Stimulated activated naive CD8-positive, alpha-beta T cell treated with anti-CD3 and anti-CD28 coated beads, Interleukin-15, Interleukin-2, amounts not matched to agents 100 ng/mL and 50 ng/mL, for 24 hours (primary cell): ENCODE data around the gene TSHZ1.

Experiments
- H3K27ac Mint-ChIP-seq: one replicate; pipeline ENCODE4 v1.8.0; 2021; ENCODE audit warnings: mild to moderate bottlenecking, mixed read lengths
- H3K27me3 Mint-ChIP-seq: one replicate; pipeline ENCODE4 v1.8.0; 2021; ENCODE audit warnings: mixed read lengths
- H3K36me3 Mint-ChIP-seq: one replicate; pipeline ENCODE4 v1.8.0; 2021; ENCODE audit warnings: low read depth, mixed read lengths
- H3K4me1 Mint-ChIP-seq: one replicate; pipeline ENCODE4 v1.8.0; 2021; ENCODE audit warnings: low read depth, mixed read lengths
- H3K4me3 Mint-ChIP-seq: one replicate; pipeline ENCODE4 v1.8.0; 2021; ENCODE audit warnings: mild to moderate bottlenecking, mixed read lengths
- H3K9me3 Mint-ChIP-seq: one replicate; pipeline ENCODE4 v1.8.0; 2021; ENCODE audit warnings: mixed read lengths

Gene TSHZ1

GRCh38 chr18:75210274-75211001 lies at the start of gene TSHZ1:
Gene TSHZ1, plus strand, starts transcription at chr18:75210797. Its CDS starts 1,080 bp downstream, at chr18:75211877.
- Mint-ChIP-seq H3K36me3 (peaks cover 4% of the 10 kb centered on the region), H3K27ac (peak within 1 kb of the TSS; percentile 95), H3K4me1 (peaks cover 67% of the 10 kb centered on the region), H3K4me3 (peak within 1 kb of the TSS; percentile 92), H3K9me3 (no peaks in the 10 kb centered on the region), H3K27me3 (peaks cover 2% of the 10 kb centered on the region)

- H3K9me3 Mint-ChIP-seq, result no peaks in the 10 kb centered on the region
- H3K36me3 Mint-ChIP-seq, result no peaks in the 10 kb centered on the region
- no peaks in the 10 kb centered on the region for H3K27me3 Mint-ChIP-seq
- peaks cover 10% of the 10 kb centered on the region for H3K4me1 Mint-ChIP-seq
- no peak overlapping the region for H3K27ac Mint-ChIP-seq
- H3K4me3 Mint-ChIP-seq, result peak overlapping the region; percentile 83
Observed at GRCh38 chr18:75161256-75162028, 49.2 kb upstream of the TSHZ1 start.

- Mint-ChIP-seq H3K4me1 (peaks cover 10% of the 10 kb centered on the region), H3K4me3 (no peak overlapping the region), H3K27ac (no peak overlapping the region), H3K27me3 (no peaks in the 10 kb centered on the region), H3K36me3 (no peaks in the 10 kb centered on the region), H3K9me3 (no peaks in the 10 kb centered on the region)
Observed at GRCh38 chr18:75162467-75162866, 48.1 kb upstream of the TSHZ1 start.

- peaks cover 10% of the 10 kb centered on the region for H3K4me1 Mint-ChIP-seq
- H3K27ac Mint-ChIP-seq, result no peak overlapping the region
- no peak overlapping the region for H3K4me3 Mint-ChIP-seq
- H3K9me3 Mint-ChIP-seq, result no peaks in the 10 kb centered on the region
- H3K27me3 Mint-ChIP-seq, result no peaks in the 10 kb centered on the region
- no peaks in the 10 kb centered on the region for H3K36me3 Mint-ChIP-seq
Observed at GRCh38 chr18:75162978-75163377, 47.6 kb upstream of the TSHZ1 start.

GRCh38 chr18:75163736-75164135 lies 46.9 kb upstream of the TSHZ1 start:
- Mint-ChIP-seq H3K4me1 (peaks cover 10% of the 10 kb centered on the region), H3K9me3 (no peaks in the 10 kb centered on the region), H3K36me3 (no peaks in the 10 kb centered on the region), H3K27me3 (no peaks in the 10 kb centered on the region), H3K27ac (no peak overlapping the region), H3K4me3 (no peak overlapping the region)

GRCh38 chr18:75164479-75164878 lies 46.1 kb upstream of the TSHZ1 start:
- no peaks in the 10 kb centered on the region for H3K27me3 Mint-ChIP-seq
- no peak overlapping the region for H3K4me3 Mint-ChIP-seq
- H3K36me3 Mint-ChIP-seq, result no peaks in the 10 kb centered on the region
- peaks cover 10% of the 10 kb centered on the region for H3K4me1 Mint-ChIP-seq
- no peak overlapping the region for H3K27ac Mint-ChIP-seq
- no peaks in the 10 kb centered on the region for H3K9me3 Mint-ChIP-seq

GRCh38 chr18:75165926-75166325 lies 44.7 kb upstream of the TSHZ1 start:
- Mint-ChIP-seq H3K36me3 (no peaks in the 10 kb centered on the region), H3K27ac (no peak overlapping the region), H3K4me1 (peaks cover 10% of the 10 kb centered on the region), H3K9me3 (no peaks in the 10 kb centered on the region), H3K27me3 (no peaks in the 10 kb centered on the region), H3K4me3 (no peak overlapping the region)

GRCh38 chr18:75167137-75167536 lies 43.5 kb upstream of the TSHZ1 start:
- Mint-ChIP-seq H3K36me3 (no peaks in the 10 kb centered on the region), H3K4me1 (no peaks in the 10 kb centered on the region), H3K27me3 (no peaks in the 10 kb centered on the region), H3K9me3 (no peaks in the 10 kb centered on the region), H3K4me3 (no peak overlapping the region), H3K27ac (no peak overlapping the region)

- no peak overlapping the region for H3K4me3 Mint-ChIP-seq
- H3K4me1 Mint-ChIP-seq, result peaks cover 4% of the 10 kb centered on the region
- H3K27me3 Mint-ChIP-seq, result no peaks in the 10 kb centered on the region
- no peaks in the 10 kb centered on the region for H3K9me3 Mint-ChIP-seq
- no peaks in the 10 kb centered on the region for H3K36me3 Mint-ChIP-seq
- H3K27ac Mint-ChIP-seq, result no peak overlapping the region
Observed at GRCh38 chr18:75167759-75168618, 42.6 kb upstream of the TSHZ1 start.

GRCh38 chr18:75168619-75169018 lies 42.0 kb upstream of the TSHZ1 start:
- no peaks in the 10 kb centered on the region for H3K9me3 Mint-ChIP-seq
- H3K36me3 Mint-ChIP-seq, result no peaks in the 10 kb centered on the region
- H3K4me3 Mint-ChIP-seq, result no peak overlapping the region
- H3K4me1 Mint-ChIP-seq, result peaks cover 9% of the 10 kb centered on the region
- H3K27me3 Mint-ChIP-seq, result no peaks in the 10 kb centered on the region
- no peak overlapping the region for H3K27ac Mint-ChIP-seq

- Mint-ChIP-seq H3K4me1 (peaks cover 9% of the 10 kb centered on the region), H3K9me3 (no peaks in the 10 kb centered on the region)
Observed at GRCh38 chr18:75169411-75169810, 41.2 kb upstream of the TSHZ1 start.

GRCh38 chr18:75170022-75170789 lies 40.4 kb upstream of the TSHZ1 start:
- Mint-ChIP-seq H3K4me3 (no peak overlapping the region), H3K36me3 (no peaks in the 10 kb centered on the region), H3K4me1 (peaks cover 9% of the 10 kb centered on the region), H3K9me3 (no peaks in the 10 kb centered on the region), H3K27ac (no peak overlapping the region), H3K27me3 (no peaks in the 10 kb centered on the region)

More at GRCh38 chr18:75169411-75169810, 41.2 kb upstream of the TSHZ1 start:
- no peak overlapping the region for H3K4me3 Mint-ChIP-seq
- H3K27ac Mint-ChIP-seq, result no peak overlapping the region
- H3K36me3 Mint-ChIP-seq, result no peaks in the 10 kb centered on the region
- H3K27me3 Mint-ChIP-seq, result no peaks in the 10 kb centered on the region

- no peak overlapping the region for H3K4me3 Mint-ChIP-seq
Observed at GRCh38 chr18:75170916-75171315, 39.7 kb upstream of the TSHZ1 start.

More at GRCh38 chr18:75170916-75171315, 39.7 kb upstream of the TSHZ1 start:
- Mint-ChIP-seq H3K36me3 (no peaks in the 10 kb centered on the region), H3K4me1 (peaks cover 9% of the 10 kb centered on the region), H3K27ac (no peak overlapping the region), H3K9me3 (no peaks in the 10 kb centered on the region), H3K27me3 (no peaks in the 10 kb centered on the region)
